MM.1S (cell line): ENCODE data around the gene NRG3.

Experiments
- EZH2 ChIP-seq: fragments of 300-600 bp; sonication (generic); optimal IDR thresholded peaks from 2 replicates; pipeline ENCODE3; 2017; ENCODE audit warnings: low read depth, mild to moderate bottlenecking, antibody characterized with exemption, low read length, mixed read lengths
- EZH2phosphoT487 ChIP-seq: fragments of 300-600 bp; sonication (generic); IDR thresholded peaks from 2 replicates; pipeline ENCODE4 v1.6.1; 2018; ENCODE audit warnings: antibody characterized with exemption, low read length
- TF ChIP-seq, protein P1 (sequence below): fragments of 300-600 bp; sonication (generic); IDR thresholded peaks from 2 replicates; pipeline ENCODE4 v1.5.1; 2016; ENCODE audit warnings: antibody characterized with exemption, low read length, mixed read lengths

DNA sequence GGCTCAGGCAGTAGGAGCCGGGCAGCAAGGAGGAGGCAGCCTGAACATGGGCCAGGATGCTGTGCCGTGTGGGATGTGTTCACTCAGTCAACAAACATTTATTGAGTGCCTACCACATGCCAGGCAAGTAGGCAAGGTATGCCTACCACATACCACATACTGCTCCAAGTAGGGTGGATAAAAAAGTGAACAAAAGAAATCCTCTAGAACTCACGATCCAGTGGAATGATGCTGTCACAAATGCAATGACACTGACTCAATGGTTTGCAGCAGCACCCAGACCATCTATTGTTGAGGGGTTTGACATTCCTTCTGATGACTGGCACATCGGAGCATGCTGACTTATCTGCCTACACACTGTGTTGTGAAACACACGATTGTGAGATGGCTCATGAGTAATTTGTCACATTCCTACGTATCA, 413.5 kb downstream of the NRG3 start:
- no peak for TF ChIP-seq EZH2
- TF ChIP-seq, protein P1, sequence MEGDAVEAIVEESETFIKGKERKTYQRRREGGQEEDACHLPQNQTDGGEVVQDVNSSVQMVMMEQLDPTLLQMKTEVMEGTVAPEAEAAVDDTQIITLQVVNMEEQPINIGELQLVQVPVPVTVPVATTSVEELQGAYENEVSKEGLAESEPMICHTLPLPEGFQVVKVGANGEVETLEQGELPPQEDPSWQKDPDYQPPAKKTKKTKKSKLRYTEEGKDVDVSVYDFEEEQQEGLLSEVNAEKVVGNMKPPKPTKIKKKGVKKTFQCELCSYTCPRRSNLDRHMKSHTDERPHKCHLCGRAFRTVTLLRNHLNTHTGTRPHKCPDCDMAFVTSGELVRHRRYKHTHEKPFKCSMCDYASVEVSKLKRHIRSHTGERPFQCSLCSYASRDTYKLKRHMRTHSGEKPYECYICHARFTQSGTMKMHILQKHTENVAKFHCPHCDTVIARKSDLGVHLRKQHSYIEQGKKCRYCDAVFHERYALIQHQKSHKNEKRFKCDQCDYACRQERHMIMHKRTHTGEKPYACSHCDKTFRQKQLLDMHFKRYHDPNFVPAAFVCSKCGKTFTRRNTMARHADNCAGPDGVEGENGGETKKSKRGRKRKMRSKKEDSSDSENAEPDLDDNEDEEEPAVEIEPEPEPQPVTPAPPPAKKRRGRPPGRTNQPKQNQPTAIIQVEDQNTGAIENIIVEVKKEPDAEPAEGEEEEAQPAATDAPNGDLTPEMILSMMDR = no peak
- TF ChIP-seq EZH2phosphoT487 = no peak
